NCI-H1417 (cell line): ENCODE measurements around the gene NAV2.

Experiments
- DNase-seq, 3 experiments: peaks; one replicate each; lab custom pipeline; 2025; lab: John Stamatoyannopoulos, UW

NAV2 gene

GRCh38 chr11:19683862-19684491, 28.7 kb upstream of the NAV2 start:
- no peak for DNase-seq

DNA sequence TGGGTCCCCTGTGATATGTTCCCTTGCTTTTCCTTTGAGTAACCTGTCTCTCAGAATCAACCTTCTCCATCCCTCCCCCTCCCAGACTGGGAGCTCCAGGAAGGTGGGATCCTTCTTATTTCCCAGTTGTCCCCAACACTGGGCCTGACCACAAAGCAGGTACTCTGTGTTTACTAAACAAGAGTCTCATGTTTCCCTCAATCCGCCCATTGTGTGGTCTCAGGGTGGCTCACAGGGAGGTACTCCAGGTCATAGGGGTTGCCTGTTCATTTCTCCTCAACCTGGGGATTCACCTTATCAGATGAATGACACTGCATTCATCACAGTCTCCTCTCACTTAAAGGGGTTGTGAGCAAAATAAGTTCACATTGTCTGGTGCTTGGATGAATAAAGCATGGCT, 26.4 kb upstream of the NAV2 start:
- no peak for DNase-seq

DNA sequence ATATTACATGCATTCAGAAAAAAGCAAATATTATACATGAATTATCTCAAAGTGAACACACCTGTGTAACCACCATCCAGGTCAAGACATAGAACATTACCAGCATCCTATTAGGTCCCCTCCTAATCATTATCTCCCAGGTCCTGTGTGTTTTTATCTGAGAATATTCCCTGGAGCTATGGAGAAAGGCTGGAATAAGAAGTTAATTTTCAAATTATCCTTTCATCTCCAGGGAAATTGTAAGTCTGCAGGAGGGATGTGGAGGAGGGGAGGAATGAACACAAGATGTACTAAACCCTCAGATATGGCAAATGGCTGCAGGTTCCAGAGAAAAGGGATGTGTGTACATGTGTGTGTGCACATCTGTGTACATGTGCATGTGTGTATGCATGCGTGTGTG, 25.2 kb upstream of the NAV2 start:
- DNase-seq: no peak

DNA sequence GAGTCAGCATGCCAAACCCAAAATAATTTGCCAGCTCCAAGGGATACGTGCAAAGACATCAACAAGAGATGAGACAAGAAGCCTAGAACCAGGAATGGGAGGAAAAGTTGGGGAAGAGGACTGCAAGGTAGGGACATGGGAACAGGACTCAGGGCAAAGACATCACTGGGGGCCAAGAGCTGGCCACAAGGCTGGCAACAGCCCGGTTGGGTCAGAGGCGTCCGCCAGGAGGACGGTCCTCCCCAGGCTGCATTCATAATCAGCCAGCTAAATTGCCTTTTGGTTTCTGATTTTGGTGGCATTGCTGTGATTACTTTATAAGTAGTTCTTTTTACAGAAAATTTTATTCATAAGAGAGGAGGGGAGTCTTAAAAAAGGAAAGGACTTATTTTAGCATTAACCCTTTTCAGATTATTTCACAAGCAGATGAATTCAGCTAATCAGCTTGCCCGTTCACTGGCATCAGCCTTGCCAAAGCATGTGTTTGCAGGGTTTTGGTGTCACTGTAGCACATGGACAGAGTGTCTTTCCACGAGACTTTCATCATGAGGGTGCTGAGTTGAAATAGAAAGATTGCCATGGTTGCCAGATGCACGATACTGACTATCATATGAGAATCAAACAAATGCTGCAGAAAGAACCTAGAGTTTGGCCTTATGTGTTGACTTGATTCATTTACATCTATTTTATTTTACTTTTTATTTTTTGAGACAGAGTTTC, 23.2 kb upstream of the NAV2 start:
- DNase-seq: no peak

DNA sequence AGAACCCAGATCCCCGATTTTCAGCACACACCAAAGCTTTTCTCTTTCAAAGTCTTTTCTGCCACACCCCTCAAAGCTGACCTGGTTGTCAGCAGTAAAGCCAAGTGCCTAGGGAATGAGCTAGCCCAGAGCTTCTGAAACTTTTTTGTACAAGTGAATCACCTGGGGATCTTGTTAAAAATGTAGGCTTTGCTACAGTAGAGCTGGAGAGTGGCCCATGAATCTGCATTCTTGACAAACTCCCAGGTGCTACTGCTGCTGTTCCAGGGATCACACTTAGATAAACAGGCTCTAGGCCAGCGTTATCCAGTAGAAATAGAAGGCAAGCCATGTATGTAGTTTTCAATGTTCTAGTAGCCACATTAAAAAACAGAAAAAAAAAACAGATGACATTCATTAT, 21.8 kb upstream of the NAV2 start:
- no peak for DNase-seq

- no peak for DNase-seq
These were observed 20.7 kb upstream of the NAV2 start for GRCh38 chr11:19691815-19692500.

GRCh38 chr11:19693146-19693545, 19.5 kb upstream of the NAV2 start:
- no peak for DNase-seq

DNA sequence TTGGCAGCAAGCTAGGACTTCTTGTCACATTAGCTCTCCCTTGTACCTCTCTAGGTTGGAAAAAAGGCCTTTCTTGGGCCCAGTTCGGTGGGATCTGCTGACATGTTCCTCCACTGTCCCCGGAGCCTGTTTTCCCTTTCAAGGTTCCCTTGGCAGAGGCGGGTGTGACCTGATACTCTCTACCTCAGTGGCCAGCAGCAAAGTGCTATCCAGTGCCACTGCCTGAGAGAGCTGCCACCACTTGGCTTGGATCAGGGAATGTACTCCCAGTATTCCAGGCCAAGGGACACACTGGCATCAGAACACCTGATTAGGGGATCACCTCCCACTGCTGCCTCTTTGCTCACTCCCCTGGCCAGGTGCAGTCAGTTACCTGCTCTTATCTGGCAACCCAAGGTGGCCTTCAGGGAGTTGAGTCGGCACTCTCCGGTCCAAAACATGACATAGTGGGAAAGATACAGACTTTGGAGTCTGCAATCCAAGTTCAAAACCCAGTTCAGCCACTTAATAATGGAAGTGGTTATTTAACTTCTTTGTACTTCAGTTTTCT, 17.8 kb upstream of the NAV2 start:
- no peak for DNase-seq

GRCh38 chr11:19696073-19696472, 16.6 kb upstream of the NAV2 start:
- no peak for DNase-seq

GRCh38 chr11:19696904-19697303, 15.7 kb upstream of the NAV2 start:
- DNase-seq: no peak

- no peak for DNase-seq
These were observed 14.9 kb upstream of the NAV2 start for GRCh38 chr11:19697721-19698121.

DNA sequence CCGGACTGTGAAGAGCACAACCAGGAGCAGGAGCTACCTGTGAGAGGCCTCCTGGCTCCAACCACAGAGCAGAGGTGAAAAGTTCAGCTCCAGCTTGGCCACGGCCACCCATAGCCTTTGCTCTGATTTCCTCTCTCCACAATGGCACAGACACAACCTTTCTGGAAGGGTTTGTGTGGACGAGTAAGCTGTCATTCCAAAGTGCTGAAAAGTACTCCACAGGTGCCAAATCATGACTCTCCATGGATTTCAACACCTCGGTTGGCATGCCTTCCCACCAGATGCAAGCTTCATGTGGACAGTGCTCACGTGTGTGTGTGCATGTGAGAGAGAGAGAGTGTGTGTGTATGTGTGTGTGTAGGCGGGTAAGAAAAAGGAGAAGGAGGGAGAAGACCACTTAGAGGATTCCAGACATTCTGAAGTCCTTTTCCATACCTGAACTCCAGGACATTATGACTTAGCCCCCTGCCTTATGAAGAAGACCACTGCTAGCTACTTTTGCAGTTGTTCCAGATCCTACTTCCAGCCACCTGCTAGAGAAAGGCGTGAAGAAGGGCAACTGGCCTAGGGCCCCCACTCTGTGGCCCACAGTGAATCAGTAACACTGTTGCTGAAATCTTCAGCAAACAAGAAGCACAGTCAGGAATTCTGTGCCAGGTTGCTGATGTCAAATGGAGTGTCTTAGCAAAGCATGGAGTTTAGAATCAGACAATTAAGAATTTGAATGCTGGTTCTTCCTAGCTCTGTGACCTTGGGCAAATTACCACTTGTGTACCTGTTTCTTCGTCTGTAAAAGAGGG, 13.9 kb upstream of the NAV2 start:
- no peak for DNase-seq

DNA sequence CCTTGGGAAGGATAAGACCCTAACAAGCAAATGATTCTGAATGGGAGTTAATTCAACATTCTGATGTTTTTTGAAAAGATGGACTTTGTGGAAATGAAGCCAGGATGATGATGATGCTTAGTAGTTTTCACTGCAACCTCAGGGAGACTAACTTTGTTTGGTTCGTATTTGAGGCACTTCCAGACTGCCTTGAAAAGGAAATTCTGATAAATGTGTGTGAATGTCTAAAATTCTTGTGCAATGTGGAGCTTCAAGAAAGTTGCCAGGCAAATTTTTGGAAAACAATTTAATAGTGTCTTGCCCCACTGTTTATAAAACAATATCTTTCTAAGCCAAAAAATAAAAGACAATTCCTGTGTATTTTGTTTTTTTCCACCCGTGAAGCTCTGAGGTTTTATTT, 11.2 kb upstream of the NAV2 start:
- no peak for DNase-seq

DNA sequence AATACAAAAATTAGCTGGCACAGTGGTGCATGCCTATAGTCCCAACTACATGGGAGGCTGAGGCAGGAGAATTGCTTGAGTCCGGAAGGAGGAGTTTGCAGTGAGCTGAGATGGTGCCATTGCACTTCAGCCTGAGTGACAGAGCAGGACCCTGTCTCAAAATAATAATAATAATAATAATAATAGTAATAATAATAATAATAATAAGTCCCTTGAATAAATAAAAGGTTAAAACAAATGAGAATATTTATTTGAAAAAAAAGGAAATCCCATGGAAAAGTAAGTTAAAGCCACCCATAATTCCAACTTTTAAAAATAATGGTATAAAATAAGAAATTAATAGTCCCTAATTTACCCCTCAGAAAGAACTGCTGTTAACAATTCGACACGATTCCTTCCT, 10.0 kb upstream of the NAV2 start:
- no peak for DNase-seq

- no peak for DNase-seq
These were observed 9.4 kb upstream of the NAV2 start for GRCh38 chr11:19703211-19703610.

- no peak for DNase-seq
These were observed 8.4 kb upstream of the NAV2 start for GRCh38 chr11:19704213-19704612.

DNA sequence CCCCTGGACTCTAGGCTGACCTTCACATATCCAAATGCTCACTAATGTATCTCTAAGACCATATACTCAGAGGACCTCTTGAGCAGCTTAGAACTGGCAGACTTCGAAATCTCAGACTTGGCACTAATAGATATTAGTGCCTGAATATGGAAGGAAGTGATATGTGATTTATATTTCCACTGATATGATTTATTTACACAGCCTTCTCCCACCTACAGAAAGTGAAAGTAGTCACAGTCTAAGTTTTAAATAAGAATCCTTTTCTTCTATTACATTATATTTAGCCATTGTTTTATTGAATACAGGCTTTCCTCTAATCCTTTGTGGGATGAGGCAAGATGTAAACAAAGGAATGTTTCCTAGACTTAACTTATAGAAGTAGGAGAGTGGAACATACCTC, 6.7 kb upstream of the NAV2 start:
- DNase-seq: no peak

- no peak for DNase-seq
These were observed 741 bp upstream of the NAV2 start for GRCh38 chr11:19711911-19712280.

DNA sequence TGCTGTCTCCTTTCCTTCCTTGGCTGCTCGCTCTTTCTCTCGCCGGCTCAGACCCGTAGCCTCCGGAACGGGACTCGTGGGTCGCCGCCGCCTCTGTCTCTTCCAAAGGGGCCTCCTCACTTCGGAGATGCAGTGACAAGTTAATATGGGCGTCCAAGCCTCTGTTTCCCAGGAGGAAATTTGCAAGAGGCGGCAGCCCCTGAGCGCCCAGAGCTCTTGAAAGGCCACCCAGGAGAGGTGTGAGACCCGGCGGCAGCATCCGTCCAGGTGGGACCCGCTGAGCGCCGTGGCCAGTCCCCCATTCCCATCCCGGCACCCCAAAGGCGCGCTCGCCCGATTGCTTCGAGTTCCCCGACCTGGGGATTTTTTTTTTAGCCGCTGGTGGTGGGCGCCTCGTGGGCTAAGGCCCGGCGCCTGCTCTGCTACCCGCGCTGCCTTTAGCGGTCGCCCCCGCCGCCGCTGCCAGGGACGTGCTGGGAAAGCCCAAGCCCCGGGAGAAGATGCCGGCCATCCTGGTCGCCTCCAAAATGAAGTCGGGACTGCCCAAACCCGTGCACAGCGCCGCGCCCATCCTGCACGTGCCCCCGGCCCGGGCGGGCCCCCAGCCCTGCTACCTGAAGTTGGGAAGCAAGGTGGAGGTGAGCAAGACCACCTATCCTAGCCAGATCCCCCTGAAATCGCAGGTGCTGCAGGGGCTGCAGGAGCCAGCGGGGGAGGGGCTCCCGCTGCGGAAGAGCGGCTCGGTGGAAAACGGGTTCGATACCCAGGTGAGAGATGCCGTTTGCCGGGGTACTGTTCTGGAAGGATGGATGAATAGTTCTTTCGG, 772 bp downstream of the NAV2 start:
- peak in 2 of 3 experiments; percentile 64 to 73 for DNase-seq

GRCh38 chr11:19714022-19714386, 1.4 kb downstream of the NAV2 start:
- no peak for DNase-seq
